HG03095 (cell line): Measurements from ENCODE around the gene DHRSX.
"Not testable (repeated sequence)": the region's sequence is repeated elsewhere in the genome, so short reads cannot be mapped to it uniquely, and the experiment has no call there.

Source experiments
- ATAC-seq: cut with Tn5 transposase; IDR thresholded peaks from one replicate; pipeline ENCODE4 v1.9.1; 2021; ENCODE audit warnings: moderate library complexity; ENCODE audit not compliant: unreplicated experiment

Gene DHRSX

GRCh38 chrX:2460048-2460447 lies 40.7 kb downstream of the DHRSX start:
- ATAC-seq: not testable (repeated sequence)

DNA sequence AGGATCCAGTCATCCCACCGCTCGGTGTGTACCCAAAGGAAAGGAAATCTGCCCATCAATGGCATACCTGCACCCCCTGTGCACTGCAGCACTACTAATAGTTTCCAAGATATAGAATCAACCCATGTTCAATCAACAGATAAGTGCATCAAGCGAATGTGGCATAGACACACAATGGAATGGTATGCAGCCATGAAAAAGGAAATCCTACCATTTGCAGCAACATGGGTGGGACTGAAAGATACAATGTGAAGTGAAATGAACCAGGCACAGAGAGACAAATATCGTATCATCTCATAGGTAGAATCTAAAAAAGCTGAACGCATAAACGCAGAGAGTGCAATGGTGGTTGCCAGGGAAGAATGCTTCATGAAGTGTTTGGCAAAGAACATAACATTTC lies 42.5 kb downstream of the DHRSX start:
- no peak for ATAC-seq

DNA sequence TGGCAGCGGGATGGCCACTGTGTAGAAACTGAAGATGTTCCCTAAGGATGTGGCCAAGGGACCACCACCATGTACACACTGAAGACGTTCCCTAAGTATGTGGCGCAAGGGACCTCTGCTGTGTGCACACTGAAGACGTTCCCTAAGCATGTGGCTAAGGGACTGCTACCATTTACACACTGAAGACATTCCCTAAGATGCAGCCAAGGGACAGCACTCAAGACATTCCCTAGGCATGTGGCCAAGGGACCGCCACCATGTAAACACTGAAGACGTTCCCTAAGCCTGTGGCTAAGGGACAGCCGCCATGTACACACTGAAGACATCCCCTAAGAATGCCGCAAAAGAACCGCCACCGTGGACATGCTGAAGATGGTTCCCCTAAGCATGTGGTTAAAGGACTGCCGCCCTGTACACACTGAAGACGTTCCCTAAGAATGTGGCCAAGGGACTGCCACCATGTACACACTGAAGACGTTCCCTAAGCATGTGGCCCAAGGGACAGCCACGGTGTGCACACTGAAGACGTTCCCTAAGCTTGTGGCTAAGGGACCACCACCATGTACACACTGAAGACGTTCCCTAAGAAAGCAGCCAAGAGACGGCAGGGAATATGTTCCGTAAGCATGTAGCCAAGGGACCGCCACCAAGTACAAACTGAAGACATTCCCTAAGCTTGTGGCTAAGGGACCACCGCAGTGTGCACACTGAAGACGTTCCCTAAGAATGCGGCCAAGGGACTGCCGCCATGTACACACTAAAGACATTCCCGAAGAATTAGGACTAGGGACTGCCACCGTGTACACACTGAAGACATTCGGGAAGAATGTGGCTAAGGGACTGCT lies 43.3 kb downstream of the DHRSX start:
- no peak for ATAC-seq

DNA sequence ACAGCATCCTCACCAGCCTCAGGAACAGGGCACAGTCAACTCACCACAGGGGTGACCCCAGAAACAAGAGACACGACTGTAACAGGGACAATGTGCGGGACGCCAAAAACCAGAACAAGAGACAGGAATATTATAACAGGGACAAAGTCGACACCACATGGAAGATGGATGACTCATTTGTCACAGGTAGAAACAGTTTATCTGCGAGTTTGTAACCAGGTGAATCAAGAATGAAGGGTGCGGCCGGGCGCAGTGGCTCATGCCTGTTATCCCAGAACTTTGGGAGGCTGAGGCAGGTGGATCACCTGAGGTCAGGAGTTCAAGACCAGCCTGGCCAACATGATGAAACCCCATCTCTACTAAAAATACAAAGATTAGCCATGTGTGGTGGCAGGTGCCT lies 44.7 kb downstream of the DHRSX start:
- ATAC-seq: not testable (repeated sequence)

GRCh38 chrX:2454620-2455019 lies 46.2 kb downstream of the DHRSX start:
- ATAC-seq: not testable (repeated sequence)

- ATAC-seq: no peak
These were observed 48.0 kb downstream of the DHRSX start for GRCh38 chrX:2452799-2453198.

DNA sequence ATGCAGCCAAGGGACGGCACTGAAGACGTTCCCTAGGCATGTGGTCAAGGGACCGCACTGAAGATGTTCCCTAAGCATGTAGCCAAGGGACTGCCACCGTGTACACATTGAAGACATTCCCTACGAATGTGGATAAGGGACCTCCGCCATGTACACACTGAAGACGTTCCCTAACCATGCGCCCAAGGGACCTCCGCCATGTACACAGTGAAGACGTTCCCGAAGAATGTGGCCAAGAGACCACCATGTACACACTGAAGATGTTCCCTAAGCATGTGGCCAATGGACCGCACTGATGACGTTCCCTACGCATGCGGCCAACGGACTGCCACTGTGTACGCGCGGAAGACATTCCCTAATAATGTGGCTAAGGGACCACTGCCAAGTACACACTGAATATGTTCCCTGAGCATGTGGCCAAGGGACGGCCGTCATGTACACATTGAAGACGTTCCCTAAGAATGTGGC lies 48.4 kb downstream of the DHRSX start:
- no peak for ATAC-seq

DNA sequence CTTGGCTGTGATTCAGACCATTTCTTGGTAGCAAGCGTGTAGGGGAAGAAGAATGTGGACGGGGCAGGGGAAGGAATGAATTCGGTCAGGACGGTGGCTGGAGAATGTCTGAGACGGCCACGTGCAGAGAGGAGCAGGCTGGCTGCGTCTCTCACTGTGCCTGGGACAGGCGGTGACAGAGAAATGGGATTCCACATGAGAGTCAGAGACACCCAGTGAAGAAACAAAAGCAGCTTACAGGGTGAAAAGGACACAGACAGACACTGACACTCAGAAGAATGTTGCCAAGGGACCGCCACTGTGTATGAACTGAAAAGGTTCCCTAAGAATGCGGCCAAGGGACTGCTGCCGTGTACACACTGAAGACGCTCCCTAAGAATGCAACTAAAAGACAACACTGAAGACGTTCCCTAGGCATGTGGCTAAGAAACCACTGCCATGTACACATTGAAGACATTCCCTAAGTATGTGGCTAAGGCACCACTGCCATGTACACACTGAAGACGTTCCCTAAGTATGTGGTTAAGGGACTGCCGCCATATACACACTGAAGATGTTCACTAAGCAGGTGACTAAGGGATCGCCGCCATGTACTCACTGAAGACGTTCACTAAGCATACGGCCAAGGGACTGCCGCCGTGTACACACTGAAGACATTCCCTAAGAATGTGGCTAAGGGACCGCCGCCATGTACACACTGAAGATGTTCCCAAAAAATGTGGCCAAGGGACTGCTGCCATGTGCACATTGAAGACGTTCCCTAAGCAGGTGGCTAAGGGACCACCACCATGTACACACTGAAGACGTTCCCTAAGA lies 49.1 kb downstream of the DHRSX start:
- ATAC-seq: no peak

DNA sequence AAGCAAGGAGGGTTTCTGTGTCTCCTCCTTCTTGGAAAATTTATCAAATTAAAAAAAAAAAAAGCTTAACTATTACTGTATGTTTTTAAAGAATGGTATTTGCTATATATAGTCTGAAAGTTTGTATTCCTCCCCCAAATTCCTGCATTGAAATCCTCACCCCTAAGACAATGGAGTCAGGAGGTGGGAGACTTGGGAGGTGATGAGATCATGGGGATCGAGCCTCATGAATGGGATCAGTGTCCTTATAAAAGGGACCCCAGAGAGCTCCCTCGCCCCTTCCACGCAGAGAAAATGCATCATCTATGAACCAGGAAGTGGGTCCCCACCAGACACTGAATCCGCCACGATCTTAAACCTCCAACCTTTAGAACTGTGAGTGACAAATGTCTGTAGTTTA lies 50.1 kb downstream of the DHRSX start:
- no peak for ATAC-seq

DNA sequence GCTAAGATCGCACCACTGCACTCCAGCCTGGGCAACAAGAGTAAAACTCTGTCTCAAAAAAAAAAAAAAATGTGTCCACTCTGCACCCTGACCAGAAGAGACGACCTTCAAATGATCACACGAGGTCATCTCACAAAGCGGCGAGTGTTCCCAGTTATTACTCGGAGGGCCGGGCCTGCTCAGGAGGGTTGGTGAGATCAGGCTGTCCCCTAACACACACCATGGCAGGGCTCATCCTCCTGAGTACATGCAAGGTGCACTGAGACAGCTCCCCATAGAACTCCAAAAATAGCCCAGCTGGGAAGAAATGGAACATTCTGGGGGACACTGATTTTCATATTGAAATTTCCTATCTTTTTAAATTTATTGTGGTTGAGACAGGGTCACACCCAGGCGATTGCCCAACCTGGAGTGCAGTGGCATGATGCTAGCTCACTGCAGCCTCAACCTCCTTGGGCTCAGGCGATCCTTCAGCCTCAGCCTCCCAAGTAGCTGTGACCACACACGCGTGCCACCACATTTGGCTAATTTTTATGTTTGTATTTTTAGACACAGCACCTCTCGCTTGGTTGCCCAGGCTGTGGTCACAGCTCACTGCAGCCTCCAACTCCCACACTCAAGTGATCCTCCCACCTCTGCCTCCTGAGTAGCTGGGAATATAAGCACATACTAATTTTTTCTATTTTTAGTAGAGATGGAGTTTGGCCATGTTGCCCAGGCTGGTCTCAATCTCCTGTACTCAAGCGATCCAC lies 51.5 kb downstream of the DHRSX start:
- no peak for ATAC-seq

DNA sequence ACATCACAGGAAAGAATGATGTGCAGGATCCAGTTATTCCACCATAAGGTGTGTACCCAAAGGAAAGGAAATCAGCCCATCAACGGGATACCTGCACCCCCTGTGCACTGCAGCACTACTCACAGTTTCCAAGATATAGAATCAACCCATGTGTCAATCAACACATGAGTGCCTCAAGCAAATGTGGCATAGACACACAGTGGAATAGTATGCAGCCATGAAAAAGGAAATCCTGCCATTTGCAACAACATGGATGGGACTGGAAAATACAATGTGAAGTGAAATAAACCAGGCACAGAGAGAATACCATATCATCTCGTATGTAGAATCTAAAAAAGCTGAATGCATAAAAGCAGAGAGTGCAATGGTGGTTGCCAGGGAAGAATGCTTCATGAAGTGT lies 53.3 kb downstream of the DHRSX start:
- ATAC-seq: no peak

GRCh38 chrX:2446815-2447214 lies 54.0 kb downstream of the DHRSX start:
- ATAC-seq: no peak

DNA sequence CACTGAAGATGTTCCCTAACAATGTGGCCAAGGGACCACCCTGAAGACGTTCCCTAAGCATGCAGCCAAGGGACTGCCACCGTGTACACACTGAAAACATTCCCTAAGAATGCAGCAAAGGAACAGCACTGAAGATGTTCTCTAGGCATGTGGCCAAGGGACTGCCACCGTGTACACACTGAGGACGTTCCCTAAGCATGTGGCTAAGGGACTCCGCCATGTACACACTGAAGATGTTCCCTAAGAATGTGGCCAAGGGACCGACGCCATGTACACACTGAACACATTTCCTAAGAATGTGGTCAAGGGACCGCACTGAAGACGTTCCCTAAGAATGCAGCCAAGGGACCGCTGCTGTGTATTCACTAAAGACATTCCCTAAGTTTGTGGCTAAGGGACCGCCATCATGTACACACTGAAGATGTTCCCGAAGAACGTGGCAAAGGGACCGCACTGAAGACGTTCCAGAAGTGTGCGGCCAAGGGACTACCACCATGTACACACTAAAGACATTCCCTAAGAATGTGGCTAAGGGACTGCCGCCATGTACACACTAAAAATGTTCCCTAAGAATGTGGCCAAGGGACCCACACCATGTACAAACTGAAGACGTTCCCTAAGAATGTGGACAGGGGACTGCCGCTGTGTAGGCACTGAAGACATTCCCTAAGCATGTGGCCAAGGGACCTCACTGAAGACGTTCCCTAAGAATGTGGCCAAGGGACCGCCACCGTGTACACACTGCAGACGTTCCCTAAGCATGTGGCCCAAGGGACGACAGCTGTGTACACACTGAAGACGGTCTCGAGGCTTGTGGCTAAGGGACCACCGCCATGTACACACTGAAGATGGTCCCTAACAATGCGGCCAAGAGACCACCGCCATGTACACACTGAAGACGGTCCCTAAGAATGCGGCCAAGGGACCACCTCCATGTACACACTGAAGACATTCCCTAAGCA lies 54.8 kb downstream of the DHRSX start:
- ATAC-seq: no peak

DNA sequence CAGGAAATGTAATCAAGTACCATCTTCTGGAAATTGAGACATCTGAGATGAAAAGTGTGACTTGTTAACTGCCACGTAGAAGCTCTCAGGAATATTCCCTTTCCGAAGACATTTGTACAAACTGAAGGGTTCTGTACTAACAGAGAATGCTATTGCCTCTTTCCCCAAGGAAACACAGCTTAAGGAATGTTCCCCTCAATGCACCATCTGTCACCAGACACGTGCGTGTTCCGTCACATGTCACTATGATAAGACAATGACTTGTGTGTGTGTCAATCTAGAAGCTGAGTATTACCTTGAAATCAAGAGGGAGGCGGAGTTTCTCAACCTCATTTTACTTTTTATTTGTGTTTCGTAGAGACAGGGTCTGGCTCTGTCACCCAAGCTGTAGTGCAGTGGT lies 58.1 kb downstream of the DHRSX start:
- ATAC-seq: no peak

- no peak for ATAC-seq
These were observed 59.3 kb downstream of the DHRSX start for GRCh38 chrX:2441466-2441865.

GRCh38 chrX:2439613-2440012 lies 61.2 kb downstream of the DHRSX start:
- no peak for ATAC-seq

DNA sequence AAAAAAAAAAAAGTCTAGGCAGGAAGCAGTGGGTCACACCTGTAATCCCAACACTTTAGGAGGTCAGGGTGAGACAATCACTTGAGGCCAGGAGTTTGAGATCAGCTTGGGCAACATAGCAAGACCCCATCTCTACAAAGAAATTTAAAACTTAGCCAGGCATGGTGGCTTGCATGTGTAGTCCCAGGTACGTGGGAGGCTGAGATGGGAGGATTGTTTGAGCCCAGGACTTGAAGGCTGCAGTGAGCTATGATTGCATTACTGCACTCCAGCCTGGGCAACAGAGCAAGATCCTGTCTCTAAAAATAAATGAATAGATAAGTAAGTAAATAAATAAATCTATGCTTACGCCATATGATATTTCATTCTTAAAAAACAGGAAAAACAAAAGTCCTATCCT lies 65.3 kb downstream of the DHRSX start:
- no peak for ATAC-seq

DNA sequence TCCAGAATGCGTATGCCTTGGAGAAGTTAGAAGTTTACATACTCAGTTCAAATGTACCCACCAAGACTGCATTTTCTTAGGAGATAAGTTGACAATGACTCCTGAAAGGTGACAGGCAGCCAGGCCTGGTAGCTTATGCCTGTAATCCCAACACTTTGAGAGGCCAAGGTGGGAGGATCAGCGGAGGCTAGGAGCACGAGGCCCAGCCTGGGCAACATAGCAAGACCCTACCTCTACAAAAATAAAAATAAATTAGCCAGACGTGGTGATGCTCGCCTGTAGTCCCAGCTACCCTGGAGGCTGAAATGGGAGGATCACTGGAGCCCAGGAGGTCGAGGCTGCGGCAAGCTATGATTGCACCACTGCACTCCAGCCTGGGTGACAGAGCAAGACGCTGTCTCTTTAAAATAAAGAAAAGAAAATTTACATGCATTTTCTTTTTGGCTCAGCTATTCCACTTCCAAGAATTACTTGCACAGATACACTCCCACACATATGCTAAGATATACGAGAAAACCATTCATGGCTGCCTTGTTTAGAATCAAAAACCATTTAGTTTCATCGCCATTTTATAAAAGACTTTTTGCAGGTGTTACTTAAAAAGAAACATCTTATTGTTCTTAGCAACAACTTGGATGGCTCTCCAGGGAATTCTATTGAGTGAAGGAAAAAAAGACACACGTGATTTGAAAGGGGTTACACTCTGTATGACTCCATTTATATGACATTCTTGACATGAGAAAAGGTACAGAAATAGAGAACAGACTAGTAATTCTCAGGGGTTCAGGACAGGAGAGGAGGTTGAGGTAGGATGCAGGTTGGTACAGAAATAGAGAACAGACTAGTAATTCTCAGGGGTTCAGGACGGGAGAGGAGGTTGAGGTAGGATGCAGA lies 66.3 kb downstream of the DHRSX start:
- ATAC-seq: no peak

DNA sequence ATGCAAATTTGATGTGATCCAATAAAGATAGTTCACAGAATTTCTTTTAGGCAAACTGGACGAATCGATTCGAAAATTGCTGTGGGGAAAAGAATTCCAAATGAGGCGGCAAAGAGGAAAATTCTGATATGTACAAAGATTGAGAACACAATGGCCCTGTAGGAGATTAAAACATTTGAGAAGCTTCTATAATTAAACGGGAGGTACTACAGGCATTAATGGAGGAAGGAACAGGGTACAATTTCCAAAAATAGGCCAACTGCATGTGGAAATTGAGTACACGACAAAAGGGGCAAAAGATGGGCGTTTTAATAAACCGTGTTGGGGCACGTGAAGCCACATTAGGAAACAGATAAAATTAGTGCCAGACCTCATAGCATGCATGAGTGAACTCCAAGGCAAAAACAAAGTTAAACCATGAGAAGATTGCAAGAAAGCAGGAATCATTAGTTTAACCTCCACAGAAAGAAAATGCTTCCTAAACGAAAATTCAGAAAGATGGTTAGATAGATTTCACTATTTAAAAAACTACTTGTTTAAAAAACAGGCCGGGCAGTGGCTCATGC lies 68.4 kb downstream of the DHRSX start:
- no peak for ATAC-seq
